Loucy (cell line): ENCODE measurements around the gene BEND5.

Experiments
- H2AFZ ChIP-seq: fragments of 200-600 bp; sonication (generic); 2 replicates; pipeline ENCODE4 v1.6.0; 2016; ENCODE audit warnings: antibody characterized with exemption, mild to moderate bottlenecking, low read length, moderate library complexity
- H3F3A ChIP-seq: fragments of 200-600 bp; 2 replicates; pipeline ENCODE4 v1.6.0; 2016; ENCODE audit warnings: antibody characterized with exemption, low read depth, mild to moderate bottlenecking
- H3K27me3 ChIP-seq: fragments of 200-600 bp; sonication (generic); 2 replicates; pipeline ENCODE4 v1.6.1; 2014; ENCODE audit warnings: low read length, mild to moderate bottlenecking; ENCODE audit not compliant: insufficient read depth, poor library complexity, severe bottlenecking
- H3K36me3 ChIP-seq: fragments of 200-600 bp; sonication (generic); 2 replicates; pipeline ENCODE4 v1.6.1; 2016; ENCODE audit warnings: low read length; ENCODE audit not compliant: insufficient read depth
- H3K4me1 ChIP-seq: fragments of 200-600 bp; sonication (generic); 2 replicates; pipeline ENCODE4 v1.5.1; 2014; ENCODE audit warnings: low read length, mild to moderate bottlenecking; ENCODE audit not compliant: insufficient read depth, poor library complexity, severe bottlenecking
- H3K4me2 ChIP-seq: fragments of 200-600 bp; sonication (generic); 2 replicates; pipeline ENCODE4 v1.6.0; 2014; ENCODE audit warnings: antibody characterized with exemption, low read length, low read depth, mild to moderate bottlenecking; ENCODE audit not compliant: poor library complexity, severe bottlenecking
- H3K4me3 ChIP-seq: fragments of 200-600 bp; sonication (generic); 2 replicates; pipeline ENCODE4 v1.5.1; 2014; ENCODE audit warnings: low read length, mild to moderate bottlenecking, mixed read lengths; ENCODE audit not compliant: poor library complexity, severe bottlenecking
- H3K79me2 ChIP-seq: fragments of 200-600 bp; sonication (generic); 2 replicates; pipeline ENCODE4 v1.6.1; 2014; ENCODE audit warnings: low read length; ENCODE audit not compliant: insufficient read depth
- H3K9ac ChIP-seq: fragments of 200-600 bp; sonication (generic); 2 replicates; pipeline ENCODE4 v1.6.0; 2014; ENCODE audit warnings: mild to moderate bottlenecking, low read depth, low read length, moderate library complexity; ENCODE audit not compliant: poor library complexity, severe bottlenecking
- H3K9me2 ChIP-seq: fragments of 200-600 bp; sonication (generic); replicated peaks from 2 replicates; pipeline ENCODE4 v1.6.1; 2016; ENCODE audit warnings: low read depth, low read length, mixed read lengths
- H3K9me3 ChIP-seq: fragments of 200-600 bp; sonication (generic); 2 replicates; pipeline ENCODE4 v1.6.1; 2014; ENCODE audit warnings: mild to moderate bottlenecking, antibody characterized with exemption, low read length, low read depth; ENCODE audit not compliant: insufficient read depth
- H4K20me1 ChIP-seq: fragments of 200-600 bp; sonication (generic); 2 replicates; pipeline ENCODE4 v1.6.0; 2014; ENCODE audit warnings: antibody characterized with exemption, low read length, mild to moderate bottlenecking; ENCODE audit not compliant: insufficient read depth, poor library complexity, severe bottlenecking
- CTCF ChIP-seq: fragments of 200-600 bp; sonication (generic); conservative IDR thresholded peaks from 2 replicates; pipeline ENCODE4 v1.5.1; 2014; ENCODE audit warnings: mild to moderate bottlenecking, antibody characterized with exemption, low read length
- EZH2phosphoT487 ChIP-seq: fragments of 200-600 bp; IDR thresholded peaks from 2 replicates; pipeline ENCODE4 v1.6.1; 2018; ENCODE audit warnings: antibody characterized with exemption, mild to moderate bottlenecking, moderate library complexity, borderline replicate concordance

Gene BEND5

DNA sequence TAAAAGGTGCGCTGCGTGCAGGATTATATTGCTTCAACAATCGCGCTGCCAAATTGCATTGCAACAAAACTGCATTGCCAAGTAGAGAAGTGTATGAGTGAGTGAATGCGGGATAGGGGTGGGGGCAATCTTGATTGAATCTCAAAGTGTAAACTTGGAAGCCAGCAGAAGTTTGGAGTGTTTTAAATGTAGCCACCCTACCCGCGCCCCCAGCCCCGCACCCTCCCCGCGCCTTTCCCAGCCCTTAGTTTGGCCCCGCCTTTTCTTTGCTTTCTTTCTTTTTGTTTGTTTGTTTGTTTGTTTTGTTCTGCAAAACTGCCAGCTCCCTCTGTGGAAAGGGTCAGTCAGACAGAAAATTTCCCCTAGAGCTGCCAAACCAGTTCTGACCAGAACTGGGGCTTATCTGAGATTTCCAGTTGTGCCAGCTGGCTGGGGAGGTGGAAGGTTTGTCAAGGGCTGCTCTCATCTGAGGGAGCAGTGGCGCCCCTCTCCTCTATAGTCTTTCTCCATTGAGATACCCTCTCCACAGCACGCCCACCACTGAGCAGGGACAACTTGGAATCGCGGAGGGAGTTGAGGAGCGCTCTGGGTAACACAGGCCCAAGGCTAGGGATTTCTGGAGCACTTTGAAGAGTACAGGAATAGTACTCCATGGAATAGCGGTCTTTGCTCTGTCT is 666 bp upstream of the BEND5 start:
- Histone ChIP-seq H3K4me1 (peaks cover 41% of the 10 kb centered on the region), H3K9me3 (no peaks in the 10 kb centered on the region), H3F3A (no peaks in the 10 kb centered on the region), H3K4me3 (peak overlapping the region; percentile 95), H3K4me2 (peak overlapping the region; percentile 97), H4K20me1 (peaks cover 27% of the 10 kb centered on the region), H3K9me2 (no peaks in the 10 kb centered on the region), H3K36me3 (no peaks in the 10 kb centered on the region), H3K79me2 (peaks cover 57% of the 10 kb centered on the region), H3K27me3 (no peaks in the 10 kb centered on the region), H3K9ac (peak overlapping the region; percentile 85), H2AFZ (peak overlapping the region; percentile 98)
- TF ChIP-seq CTCF (0 out of 2 replicates have a peak, but pooled peaks have one; percentile 7), EZH2phosphoT487 (no peak)

DNA sequence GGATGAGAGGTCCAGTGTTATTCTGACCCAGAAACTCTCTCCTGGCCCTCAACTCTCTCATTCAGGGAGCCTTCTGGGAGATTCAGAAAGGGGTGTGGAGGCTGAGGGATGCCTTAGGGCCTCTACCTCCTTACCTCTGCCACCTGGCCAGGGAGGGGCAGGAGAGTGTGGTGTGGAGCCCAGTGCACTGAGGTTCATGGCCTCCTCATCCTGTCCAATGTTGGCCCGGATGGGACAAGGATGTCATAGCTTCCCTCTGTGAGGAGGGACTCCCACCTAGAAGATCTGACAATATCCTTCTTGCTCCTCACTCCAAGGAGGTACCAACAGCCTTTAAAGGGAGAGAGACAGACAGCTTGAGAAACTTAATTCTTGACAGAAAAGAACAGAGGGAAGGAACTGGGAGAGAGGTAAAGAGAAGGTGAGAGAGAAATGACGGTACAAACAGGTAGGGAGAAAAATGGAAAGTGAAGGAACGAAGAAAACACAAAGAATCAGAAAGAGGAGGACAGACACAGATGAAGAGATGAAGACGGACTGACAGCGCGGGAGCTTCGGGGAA is 779 bp downstream of the BEND5 start:
- Histone ChIP-seq H3K9ac (peak overlapping the region; percentile 85), H3K4me2 (peak overlapping the region; percentile 91)

GRCh38 chr1:48773133-48773532 is 3.6 kb downstream of the BEND5 start:
- peak overlapping the region; percentile 91 for H3K4me2 ChIP-seq
- TF ChIP-seq CTCF, result no peak
- no peak for TF ChIP-seq EZH2phosphoT487
- no peaks in the 10 kb centered on the region for H3K27me3 ChIP-seq
- H3K36me3 ChIP-seq, result no peaks in the 10 kb centered on the region
- H2AFZ ChIP-seq, result no peak overlapping the region
- no peaks in the 10 kb centered on the region for H3F3A ChIP-seq
- peak overlapping the region; percentile 95 for H3K4me3 ChIP-seq
- H3K79me2 ChIP-seq, result peaks cover 98% of the 10 kb centered on the region
- H3K4me1 ChIP-seq, result peaks cover 77% of the 10 kb centered on the region
- no peaks in the 10 kb centered on the region for H3K9me3 ChIP-seq
- peak overlapping the region; percentile 40 for H3K9ac ChIP-seq
- peaks cover 65% of the 10 kb centered on the region for H4K20me1 ChIP-seq
- no peaks in the 10 kb centered on the region for H3K9me2 ChIP-seq

More for the DNA sequence above, 779 bp downstream of the BEND5 start:
- Histone ChIP-seq H3K4me1 (peaks cover 53% of the 10 kb centered on the region), H3K9me3 (no peaks in the 10 kb centered on the region), H2AFZ (peak overlapping the region; percentile 67), H3K4me3 (peak overlapping the region; percentile 95), H3K9me2 (no peaks in the 10 kb centered on the region), H3F3A (no peaks in the 10 kb centered on the region), H3K27me3 (no peaks in the 10 kb centered on the region), H4K20me1 (peaks cover 39% of the 10 kb centered on the region), H3K79me2 (peaks cover 71% of the 10 kb centered on the region), H3K36me3 (no peaks in the 10 kb centered on the region)
- TF ChIP-seq EZH2phosphoT487 (no peak), CTCF (no peak)
